K562 (cell line): ENCODE results near the gene NENF. TPM values are rescaled to one million over a fixed set of nuclear protein-coding genes. Genes with fewer than 3 reads are reported as not detected.

ENCODE experiments used
- ATF7 ChIP-seq: fragments of 450-650 bp; IDR thresholded peaks from 2 replicates; pipeline ENCODE4 v1.7.1; 2014; ENCODE audit warnings: mild to moderate bottlenecking, moderate library complexity
- FOXJ3 ChIP-seq: sonication (generic); formaldehyde crosslinking; IDR thresholded peaks from 2 replicates; pipeline ENCODE4 v1.4.0; 2020; ENCODE audit warnings: mild to moderate bottlenecking, missing genetic modification reagents
- NUFIP1 ChIP-seq: fragments of 450-650 bp; IDR thresholded peaks from 2 replicates; pipeline ENCODE4 v1.6.1; 2018; ENCODE audit not compliant: partially characterized antibody
- polyA plus RNA-seq, 8 experiments: library from polyadenylated mRNA; depleted of rRNA in 4 of 8; stranded (reverse) in 5 of 8; unstranded in 3 of 8; fragments of >200 nt; fragmentation: Nextera tagmentation in 2 of 8; fragmentation: Illumina TruSeq in 1 of 8; extraction: Ambion mirVana in 2 of 8; extraction: Trizol in 1 of 8; gene quantifications; 2 replicates each; pipeline versions ENCODE4 v1.2.1 to v1.2.3, GENCODE V29; 2011 to 2014; ENCODE audit warnings: inconsistent platforms in 1 of 8, missing spikeins in 1 of 8
- total RNA-seq, 7 experiments: library from RNA; depleted of rRNA in 6 of 7; stranded (reverse); fragments of >200 nt in 6 of 7; fragmentation: Illumina TruSeq in 2 of 7; extraction: Trizol in 2 of 7; gene quantifications; 2 replicates each; pipeline versions ENCODE4 v1.2.1 to v1.2.3, GENCODE V29; 2011 to 2021; ENCODE audit warnings: low replicate concordance in 1 of 7
- TF ChIP-seq, protein P1 (sequence below): fragments of 200-600 bp; sonication (generic); IDR thresholded peaks from one replicate; pipeline ENCODE4 v1.6.1; 2012; ENCODE audit warnings: mild to moderate bottlenecking, low read depth, low read length, inconsistent platforms
- TF ChIP-seq, protein P2 (sequence below): fragments of 450-650 bp; IDR thresholded peaks from 2 replicates; pipeline ENCODE4 v1.6.1; 2016
- TF ChIP-seq, protein P3 (sequence below): IDR thresholded peaks from 2 replicates; pipeline ENCODE4 v1.6.1; 2014; ENCODE audit warnings: antibody characterized with exemption
- TF ChIP-seq, protein P4 (sequence below), 2 experiments: fragments of 200-800 bp in 1 of 2; sonication (Bioruptor generic) in 1 of 2; sonication (generic) in 1 of 2; formaldehyde crosslinking in 1 of 2; IDR thresholded peaks in 1 of 2; conservative IDR thresholded peaks in 1 of 2; 2 replicates each; pipeline versions ENCODE4 v1.5.0 to v1.6.1; 2016 to 2020; ENCODE audit warnings: missing compliant biosample characterization in 1 of 2, missing genetic modification characterization in 1 of 2, missing genetic modification reagents in 1 of 2
- TF ChIP-seq, protein P5 (sequence below): fragments of 450-650 bp; IDR thresholded peaks from 2 replicates; pipeline ENCODE4 v1.6.1; 2014; ENCODE audit warnings: low read depth, mild to moderate bottlenecking, moderate library complexity, borderline replicate concordance

The NENF gene
- total and polyA plus RNA-seq, 9 of the 15 experiments (the other 6 are each of a cell fraction or from before 2014, with no cell fraction given), result 6.1 to 100 (median 72.8) TPM

DNA sequence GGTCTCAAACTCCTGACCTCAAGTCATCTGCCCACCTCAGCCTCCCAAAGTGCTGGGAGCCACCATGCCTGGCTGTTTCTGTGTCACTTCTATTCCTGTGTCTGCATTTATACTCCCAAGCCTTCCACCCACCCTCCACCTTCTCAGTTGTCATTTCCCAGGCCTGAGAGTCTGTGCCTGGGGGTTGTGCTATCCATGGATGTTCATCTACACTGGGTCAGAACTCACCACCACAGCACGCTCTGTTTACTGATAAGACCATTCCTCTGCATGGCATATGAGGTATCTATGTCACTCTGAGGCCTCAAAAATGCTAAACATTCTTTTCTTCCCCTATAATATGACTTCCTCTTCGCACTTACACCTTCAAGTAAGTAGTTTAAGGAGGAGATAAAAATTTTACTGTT, 6.1 kb downstream of the NENF start (continued):
- TF ChIP-seq NUFIP1 (no peak), FOXJ3 (CRISPR knock-in tag) (no peak), ATF7 (peak; percentile 49; the same call in 1 of the 2 replicates)
- TF ChIP-seq, protein P1, sequence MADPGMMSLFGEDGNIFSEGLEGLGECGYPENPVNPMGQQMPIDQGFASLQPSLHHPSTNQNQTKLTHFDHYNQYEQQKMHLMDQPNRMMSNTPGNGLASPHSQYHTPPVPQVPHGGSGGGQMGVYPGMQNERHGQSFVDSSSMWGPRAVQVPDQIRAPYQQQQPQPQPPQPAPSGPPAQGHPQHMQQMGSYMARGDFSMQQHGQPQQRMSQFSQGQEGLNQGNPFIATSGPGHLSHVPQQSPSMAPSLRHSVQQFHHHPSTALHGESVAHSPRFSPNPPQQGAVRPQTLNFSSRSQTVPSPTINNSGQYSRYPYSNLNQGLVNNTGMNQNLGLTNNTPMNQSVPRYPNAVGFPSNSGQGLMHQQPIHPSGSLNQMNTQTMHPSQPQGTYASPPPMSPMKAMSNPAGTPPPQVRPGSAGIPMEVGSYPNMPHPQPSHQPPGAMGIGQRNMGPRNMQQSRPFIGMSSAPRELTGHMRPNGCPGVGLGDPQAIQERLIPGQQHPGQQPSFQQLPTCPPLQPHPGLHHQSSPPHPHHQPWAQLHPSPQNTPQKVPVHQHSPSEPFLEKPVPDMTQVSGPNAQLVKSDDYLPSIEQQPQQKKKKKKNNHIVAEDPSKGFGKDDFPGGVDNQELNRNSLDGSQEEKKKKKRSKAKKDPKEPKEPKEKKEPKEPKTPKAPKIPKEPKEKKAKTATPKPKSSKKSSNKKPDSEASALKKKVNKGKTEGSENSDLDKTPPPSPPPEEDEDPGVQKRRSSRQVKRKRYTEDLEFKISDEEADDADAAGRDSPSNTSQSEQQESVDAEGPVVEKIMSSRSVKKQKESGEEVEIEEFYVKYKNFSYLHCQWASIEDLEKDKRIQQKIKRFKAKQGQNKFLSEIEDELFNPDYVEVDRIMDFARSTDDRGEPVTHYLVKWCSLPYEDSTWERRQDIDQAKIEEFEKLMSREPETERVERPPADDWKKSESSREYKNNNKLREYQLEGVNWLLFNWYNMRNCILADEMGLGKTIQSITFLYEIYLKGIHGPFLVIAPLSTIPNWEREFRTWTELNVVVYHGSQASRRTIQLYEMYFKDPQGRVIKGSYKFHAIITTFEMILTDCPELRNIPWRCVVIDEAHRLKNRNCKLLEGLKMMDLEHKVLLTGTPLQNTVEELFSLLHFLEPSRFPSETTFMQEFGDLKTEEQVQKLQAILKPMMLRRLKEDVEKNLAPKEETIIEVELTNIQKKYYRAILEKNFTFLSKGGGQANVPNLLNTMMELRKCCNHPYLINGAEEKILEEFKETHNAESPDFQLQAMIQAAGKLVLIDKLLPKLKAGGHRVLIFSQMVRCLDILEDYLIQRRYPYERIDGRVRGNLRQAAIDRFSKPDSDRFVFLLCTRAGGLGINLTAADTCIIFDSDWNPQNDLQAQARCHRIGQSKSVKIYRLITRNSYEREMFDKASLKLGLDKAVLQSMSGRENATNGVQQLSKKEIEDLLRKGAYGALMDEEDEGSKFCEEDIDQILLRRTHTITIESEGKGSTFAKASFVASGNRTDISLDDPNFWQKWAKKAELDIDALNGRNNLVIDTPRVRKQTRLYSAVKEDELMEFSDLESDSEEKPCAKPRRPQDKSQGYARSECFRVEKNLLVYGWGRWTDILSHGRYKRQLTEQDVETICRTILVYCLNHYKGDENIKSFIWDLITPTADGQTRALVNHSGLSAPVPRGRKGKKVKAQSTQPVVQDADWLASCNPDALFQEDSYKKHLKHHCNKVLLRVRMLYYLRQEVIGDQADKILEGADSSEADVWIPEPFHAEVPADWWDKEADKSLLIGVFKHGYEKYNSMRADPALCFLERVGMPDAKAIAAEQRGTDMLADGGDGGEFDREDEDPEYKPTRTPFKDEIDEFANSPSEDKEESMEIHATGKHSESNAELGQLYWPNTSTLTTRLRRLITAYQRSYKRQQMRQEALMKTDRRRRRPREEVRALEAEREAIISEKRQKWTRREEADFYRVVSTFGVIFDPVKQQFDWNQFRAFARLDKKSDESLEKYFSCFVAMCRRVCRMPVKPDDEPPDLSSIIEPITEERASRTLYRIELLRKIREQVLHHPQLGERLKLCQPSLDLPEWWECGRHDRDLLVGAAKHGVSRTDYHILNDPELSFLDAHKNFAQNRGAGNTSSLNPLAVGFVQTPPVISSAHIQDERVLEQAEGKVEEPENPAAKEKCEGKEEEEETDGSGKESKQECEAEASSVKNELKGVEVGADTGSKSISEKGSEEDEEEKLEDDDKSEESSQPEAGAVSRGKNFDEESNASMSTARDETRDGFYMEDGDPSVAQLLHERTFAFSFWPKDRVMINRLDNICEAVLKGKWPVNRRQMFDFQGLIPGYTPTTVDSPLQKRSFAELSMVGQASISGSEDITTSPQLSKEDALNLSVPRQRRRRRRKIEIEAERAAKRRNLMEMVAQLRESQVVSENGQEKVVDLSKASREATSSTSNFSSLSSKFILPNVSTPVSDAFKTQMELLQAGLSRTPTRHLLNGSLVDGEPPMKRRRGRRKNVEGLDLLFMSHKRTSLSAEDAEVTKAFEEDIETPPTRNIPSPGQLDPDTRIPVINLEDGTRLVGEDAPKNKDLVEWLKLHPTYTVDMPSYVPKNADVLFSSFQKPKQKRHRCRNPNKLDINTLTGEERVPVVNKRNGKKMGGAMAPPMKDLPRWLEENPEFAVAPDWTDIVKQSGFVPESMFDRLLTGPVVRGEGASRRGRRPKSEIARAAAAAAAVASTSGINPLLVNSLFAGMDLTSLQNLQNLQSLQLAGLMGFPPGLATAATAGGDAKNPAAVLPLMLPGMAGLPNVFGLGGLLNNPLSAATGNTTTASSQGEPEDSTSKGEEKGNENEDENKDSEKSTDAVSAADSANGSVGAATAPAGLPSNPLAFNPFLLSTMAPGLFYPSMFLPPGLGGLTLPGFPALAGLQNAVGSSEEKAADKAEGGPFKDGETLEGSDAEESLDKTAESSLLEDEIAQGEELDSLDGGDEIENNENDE, result no peak
- TF ChIP-seq, protein P2, sequence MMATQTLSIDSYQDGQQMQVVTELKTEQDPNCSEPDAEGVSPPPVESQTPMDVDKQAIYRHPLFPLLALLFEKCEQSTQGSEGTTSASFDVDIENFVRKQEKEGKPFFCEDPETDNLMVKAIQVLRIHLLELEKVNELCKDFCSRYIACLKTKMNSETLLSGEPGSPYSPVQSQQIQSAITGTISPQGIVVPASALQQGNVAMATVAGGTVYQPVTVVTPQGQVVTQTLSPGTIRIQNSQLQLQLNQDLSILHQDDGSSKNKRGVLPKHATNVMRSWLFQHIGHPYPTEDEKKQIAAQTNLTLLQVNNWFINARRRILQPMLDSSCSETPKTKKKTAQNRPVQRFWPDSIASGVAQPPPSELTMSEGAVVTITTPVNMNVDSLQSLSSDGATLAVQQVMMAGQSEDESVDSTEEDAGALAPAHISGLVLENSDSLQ, result peak; percentile 63; the same call in 1 of the 2 replicates
- TF ChIP-seq, protein P3, sequence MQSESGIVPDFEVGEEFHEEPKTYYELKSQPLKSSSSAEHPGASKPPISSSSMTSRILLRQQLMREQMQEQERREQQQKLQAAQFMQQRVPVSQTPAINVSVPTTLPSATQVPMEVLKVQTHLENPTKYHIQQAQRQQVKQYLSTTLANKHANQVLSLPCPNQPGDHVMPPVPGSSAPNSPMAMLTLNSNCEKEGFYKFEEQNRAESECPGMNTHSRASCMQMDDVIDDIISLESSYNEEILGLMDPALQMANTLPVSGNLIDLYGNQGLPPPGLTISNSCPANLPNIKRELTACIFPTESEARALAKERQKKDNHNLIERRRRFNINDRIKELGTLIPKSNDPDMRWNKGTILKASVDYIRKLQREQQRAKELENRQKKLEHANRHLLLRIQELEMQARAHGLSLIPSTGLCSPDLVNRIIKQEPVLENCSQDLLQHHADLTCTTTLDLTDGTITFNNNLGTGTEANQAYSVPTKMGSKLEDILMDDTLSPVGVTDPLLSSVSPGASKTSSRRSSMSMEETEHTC, result no peak
- TF ChIP-seq, protein P4, sequence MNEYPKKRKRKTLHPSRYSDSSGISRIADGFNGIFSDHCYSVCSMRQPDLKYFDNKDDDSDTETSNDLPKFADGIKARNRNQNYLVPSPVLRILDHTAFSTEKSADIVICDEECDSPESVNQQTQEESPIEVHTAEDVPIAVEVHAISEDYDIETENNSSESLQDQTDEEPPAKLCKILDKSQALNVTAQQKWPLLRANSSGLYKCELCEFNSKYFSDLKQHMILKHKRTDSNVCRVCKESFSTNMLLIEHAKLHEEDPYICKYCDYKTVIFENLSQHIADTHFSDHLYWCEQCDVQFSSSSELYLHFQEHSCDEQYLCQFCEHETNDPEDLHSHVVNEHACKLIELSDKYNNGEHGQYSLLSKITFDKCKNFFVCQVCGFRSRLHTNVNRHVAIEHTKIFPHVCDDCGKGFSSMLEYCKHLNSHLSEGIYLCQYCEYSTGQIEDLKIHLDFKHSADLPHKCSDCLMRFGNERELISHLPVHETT (CRISPR knock-in tag; conservative IDR thresholded peaks at IDR 0.05 in 1 of 2, IDR thresholded peaks at IDR 0.05 in 1 of 2), result no peak
- TF ChIP-seq, protein P5, sequence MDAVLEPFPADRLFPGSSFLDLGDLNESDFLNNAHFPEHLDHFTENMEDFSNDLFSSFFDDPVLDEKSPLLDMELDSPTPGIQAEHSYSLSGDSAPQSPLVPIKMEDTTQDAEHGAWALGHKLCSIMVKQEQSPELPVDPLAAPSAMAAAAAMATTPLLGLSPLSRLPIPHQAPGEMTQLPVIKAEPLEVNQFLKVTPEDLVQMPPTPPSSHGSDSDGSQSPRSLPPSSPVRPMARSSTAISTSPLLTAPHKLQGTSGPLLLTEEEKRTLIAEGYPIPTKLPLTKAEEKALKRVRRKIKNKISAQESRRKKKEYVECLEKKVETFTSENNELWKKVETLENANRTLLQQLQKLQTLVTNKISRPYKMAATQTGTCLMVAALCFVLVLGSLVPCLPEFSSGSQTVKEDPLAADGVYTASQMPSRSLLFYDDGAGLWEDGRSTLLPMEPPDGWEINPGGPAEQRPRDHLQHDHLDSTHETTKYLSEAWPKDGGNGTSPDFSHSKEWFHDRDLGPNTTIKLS, result no peak
